Aorta (tissue), 5 donors: ENCODE measurements around the gene STYXL1. TPM values are rescaled to one million over a fixed set of nuclear protein-coding genes. Genes with fewer than 3 reads are reported as not detected.
"Not testable (repeated sequence)": the region's sequence is repeated elsewhere in the genome, so short reads cannot be mapped to it uniquely, and the experiment has no call there.

Experiments used
- ATAC-seq: fragments of 200-7000 bp; cut with Tn5 transposase; one replicate; pipeline ENCODE4 v1.9.1; 2022; ENCODE audit warnings: moderate library complexity; ENCODE audit not compliant: low FRiP score
- DNase-seq, 2 donors: peaks; one replicate each; pipeline ENCODE4 v3.0.0-alpha.2; 2020
- H3K27ac ChIP-seq, 2 donors: one replicate each; pipeline ENCODE4 v1.5.1; 2013; ENCODE audit warnings: low read length in 2 of 2, mild to moderate bottlenecking in 2 of 2, moderate library complexity in 2 of 2, control low read depth in 1 of 2, inconsistent platforms in 1 of 2, low read depth in 1 of 2
- H3K27me3 ChIP-seq, 2 donors: one replicate each; pipeline ENCODE4 v1.6.1; 2013; ENCODE audit warnings: control low read depth in 1 of 2, low read length in 1 of 2, mild to moderate bottlenecking in 1 of 2, moderate library complexity in 1 of 2; ENCODE audit not compliant: insufficient read depth in 2 of 2, control insufficient read depth in 1 of 2
- H3K36me3 ChIP-seq, 2 donors: one replicate each; pipeline ENCODE4 v1.6.1; 2013; ENCODE audit warnings: control low read depth in 1 of 2, low read length in 1 of 2, mild to moderate bottlenecking in 1 of 2; ENCODE audit not compliant: insufficient read depth in 2 of 2, control insufficient read depth in 1 of 2
- H3K4me1 ChIP-seq, 2 donors: one replicate each; pipeline ENCODE4 v1.6.1; 2013; ENCODE audit warnings: low read length in 2 of 2, control low read depth in 1 of 2, mild to moderate bottlenecking in 1 of 2, moderate library complexity in 1 of 2; ENCODE audit not compliant: insufficient read depth in 2 of 2, control insufficient read depth in 1 of 2
- H3K4me3 ChIP-seq, 2 donors: one replicate each; pipeline ENCODE4 v1.5.1; 2013; ENCODE audit warnings: low read length in 2 of 2, control low read depth in 1 of 2, mild to moderate bottlenecking in 1 of 2
- H3K9me3 ChIP-seq: one replicate; pipeline ENCODE4 v1.6.1; 2013; ENCODE audit warnings: mild to moderate bottlenecking, low read length; ENCODE audit not compliant: control insufficient read depth
- WGBS, 2 donors: extraction: QIAGEN DNeasy Blood & Tissue Kit; methylation state at CpG; one replicate each; pipeline ENCODE4 v1.1.7; 2013; 5-methylcytosine and 5-hydroxymethylcytosine counted together
- intact Hi-C, 2 donors: fragments of 100-400 bp; cut with DNase I; formaldehyde crosslinking; loops; one replicate each; pipeline versions ENCODE4 v1.14.2 to v1.15.0; 2022
- long read RNA-seq, 2 donors: library from polyadenylated mRNA; unstranded; transcript quantifications; one replicate each; pipeline ENCODE4 v2.0.0, GENCODE V29; 2020 to 2021
- polyA plus RNA-seq, 2 donors: library from polyadenylated mRNA; stranded (reverse); fragments of 200-250 nt; gene quantifications; one replicate each; pipeline ENCODE4 v1.2.3, GENCODE V29; 2013
- total RNA-seq, 2 donors: library from RNA; stranded (reverse); fragmentation: NEBNext Ultra II Directional; extraction: Animal tissue kit (Norgen Biotek cat#: 25700); gene quantifications; one replicate each; pipeline ENCODE4 v1.2.1, GENCODE V29; 2021
- donor health status: healthy with polysubstance abuse.
- donor health status: Bipolar disorder and iron deficiency.
- donor health status: DM: no; HTN: no; CAD: no.
- donor health status: DM: no; HTN: no; CAD: no.
- donor health status: DM: yes; HTN: yes; CAD: no.

The STYXL1 gene, protein sequence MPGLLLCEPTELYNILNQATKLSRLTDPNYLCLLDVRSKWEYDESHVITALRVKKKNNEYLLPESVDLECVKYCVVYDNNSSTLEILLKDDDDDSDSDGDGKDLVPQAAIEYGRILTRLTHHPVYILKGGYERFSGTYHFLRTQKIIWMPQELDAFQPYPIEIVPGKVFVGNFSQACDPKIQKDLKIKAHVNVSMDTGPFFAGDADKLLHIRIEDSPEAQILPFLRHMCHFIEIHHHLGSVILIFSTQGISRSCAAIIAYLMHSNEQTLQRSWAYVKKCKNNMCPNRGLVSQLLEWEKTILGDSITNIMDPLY
- 10 to 100 TPM in 1 of 2 donors, 1 to 10 TPM in 1; 6.1 to 16.8 TPM for total RNA-seq
- 10 to 100 TPM; 16.2 to 18.7 TPM for polyA plus RNA-seq
- long read RNA-seq, donor 1, partial matches to known transcripts, result 0 of 6 reads
- long read RNA-seq, donor 1, other reads (novel, unspliced or antisense), result 3 of 6 reads
- long read RNA-seq, donor 2, partial matches to known transcripts, result 0 of 5 reads
- long read RNA-seq, donor 2, other reads (novel, unspliced or antisense), result 5 of 5 reads

DNA sequence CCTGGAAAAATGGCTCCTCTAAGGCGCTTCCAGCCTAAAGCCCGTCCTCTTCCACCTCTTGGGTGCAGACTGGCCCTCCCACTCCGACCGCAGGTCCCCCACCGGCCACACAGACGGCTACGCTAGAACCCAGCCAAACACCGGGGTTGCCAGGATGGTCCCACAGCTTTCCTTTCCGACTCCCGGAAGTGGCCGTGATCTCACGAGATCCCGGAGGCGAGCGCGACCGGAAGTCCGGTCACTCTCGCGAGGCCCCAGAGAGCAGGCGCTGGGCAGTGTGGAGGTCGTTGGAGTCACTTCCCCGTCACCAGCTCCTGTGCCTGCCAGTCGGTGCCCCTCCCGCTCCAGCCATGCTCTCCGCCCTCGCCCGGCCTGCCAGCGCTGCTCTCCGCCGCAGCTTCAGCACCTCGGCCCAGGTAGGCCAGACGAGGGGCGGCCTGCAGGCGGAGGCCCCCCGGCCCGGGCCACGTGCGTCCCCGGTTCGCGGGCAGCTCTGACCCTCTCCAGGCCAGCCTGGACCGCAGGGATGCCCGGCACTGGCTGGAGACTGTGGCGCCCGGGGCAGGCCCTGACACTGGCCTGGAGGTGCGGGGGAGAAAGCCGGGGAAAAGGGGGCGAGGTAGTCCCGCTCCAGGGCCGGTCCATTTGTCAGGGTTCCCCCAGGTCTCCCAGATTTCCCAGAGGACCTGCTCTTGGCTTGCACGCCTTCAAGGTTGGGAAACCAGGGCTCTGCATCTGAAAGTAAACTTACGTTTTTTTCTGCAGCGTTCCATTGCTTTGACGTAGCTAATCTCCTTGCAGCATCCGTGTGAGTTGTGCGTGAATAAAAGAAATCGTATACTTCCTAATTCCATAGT is at the start of gene STYXL1, which contains the start of gene MDH2:
Gene STYXL1, minus strand, starts transcription at position 190 of the 857 bp plus-strand sequence. CDS start 17,477 bp downstream, outside the sequence.
Gene MDH2, plus strand, starts transcription at position 296 of the 857 bp plus-strand sequence. Its CDS starts 55 bp downstream, at position 351.
- Histone ChIP-seq H3K4me3 (peak within 1 kb of the TSS; percentile 76 to 84), H3K36me3 (no peaks in the 10 kb centered on the region), H3K9me3 (no peaks in the 10 kb centered on the region), H3K4me1 (peaks cover 0 to 6% of the 10 kb centered on the region in 2 donors), H3K27me3 (no peaks in the 10 kb centered on the region), H3K27ac (peak within 1 kb of the TSS; percentile 57 to 82)
- peak; percentile 99 for ATAC-seq
- peak; percentile 97 to 98 for DNase-seq
- WGBS, 2 donors, result 0 to 1% methylated on average over 50 to 58 of the region's 58 CpGs
- intact Hi-C loops, result loop anchor here in 1 of 2 donors (5.0 kb wide), 1 partner anchor 56 kb away; the partner anchor contains the start of gene TMEM120A

DNA sequence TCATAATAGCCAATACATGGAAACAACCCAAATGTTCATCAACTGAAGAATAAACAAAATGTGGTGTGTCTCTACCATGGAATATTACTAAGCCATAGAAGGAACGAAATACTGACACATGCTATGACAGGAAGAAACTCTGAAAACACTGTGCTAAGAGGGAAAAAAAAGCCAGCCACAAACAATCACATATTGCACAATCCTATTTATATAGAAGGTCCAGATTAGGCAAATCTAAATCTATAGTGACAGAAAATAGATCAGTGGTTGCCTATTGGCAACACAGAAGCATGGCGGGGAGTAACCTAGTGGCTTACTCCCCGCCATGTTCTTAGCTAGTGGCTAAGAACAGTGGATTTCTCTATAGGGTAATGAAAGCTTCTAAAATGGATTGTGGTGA is 48.1 kb upstream of the STYXL1 start:
- H3K27ac ChIP-seq, result no peak overlapping the region
- ATAC-seq (no peak), DNase-seq (no peak)
- no peaks in the 10 kb centered on the region for H3K27me3 ChIP-seq
- H3K4me1 ChIP-seq, result no peaks in the 10 kb centered on the region
- 76 to 96% methylated on average over 3 of the region's 3 CpGs for WGBS, 2 donors
- peaks cover 1% of the 10 kb centered on the region for H3K9me3 ChIP-seq
- H3K36me3 ChIP-seq, result no peaks in the 10 kb centered on the region
- intact Hi-C loops, result no loop called here
- H3K4me3 ChIP-seq, result no peak overlapping the region

DNA sequence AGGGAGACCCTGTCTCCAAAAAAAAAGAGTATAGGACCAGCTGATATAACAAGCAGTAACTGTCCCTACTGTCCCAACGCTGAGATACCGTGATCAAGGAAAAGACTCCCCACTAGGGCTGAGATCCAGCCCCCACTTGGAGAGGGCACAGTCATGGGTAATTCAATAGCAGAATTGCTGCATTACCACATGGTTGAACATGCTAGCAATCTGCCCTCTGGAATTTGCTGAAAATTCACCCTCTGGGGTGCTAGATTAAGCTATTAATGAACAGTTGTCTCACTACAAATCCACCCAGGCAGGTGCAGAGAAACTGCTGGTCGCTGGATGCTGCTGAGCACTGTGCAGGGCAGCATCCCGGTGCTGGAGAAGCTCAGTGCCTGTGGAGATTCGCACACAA is 46.5 kb upstream of the STYXL1 start:
- H3K27ac ChIP-seq, intact Hi-C loops: not testable (repeated sequence)

DNA sequence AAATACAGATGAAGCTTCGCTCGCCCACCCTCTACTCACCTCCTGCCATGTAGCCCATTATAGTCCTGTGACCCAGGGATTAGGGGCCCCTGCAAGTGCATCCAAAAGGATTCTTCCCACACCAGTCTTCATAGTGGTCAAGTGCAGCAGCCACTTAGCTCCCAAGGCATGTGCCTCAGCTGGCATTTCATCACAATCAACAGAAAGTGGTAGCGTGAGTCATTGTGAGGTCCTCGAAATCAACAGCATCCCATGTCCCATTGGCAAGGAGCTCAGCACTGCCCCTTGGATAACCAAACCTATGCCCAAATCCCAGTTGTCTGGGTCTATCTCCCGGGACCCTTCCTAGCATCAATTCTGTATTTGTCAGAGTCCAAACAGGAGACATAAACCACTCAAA is 45.7 kb upstream of the STYXL1 start:
- ATAC-seq, H3K27me3 ChIP-seq, H3K4me1 ChIP-seq, DNase-seq, H3K36me3 ChIP-seq, intact Hi-C loops, H3K9me3 ChIP-seq, H3K4me3 ChIP-seq, H3K27ac ChIP-seq: not testable (repeated sequence)
- WGBS, 2 donors, result 77 to 82% methylated on average over 5 of the region's 5 CpGs

More for the DNA sequence above, 46.5 kb upstream of the STYXL1 start:
- not testable (repeated sequence) for H3K9me3 ChIP-seq, H3K36me3 ChIP-seq, H3K4me3 ChIP-seq, H3K27me3 ChIP-seq, DNase-seq, ATAC-seq, H3K4me1 ChIP-seq
- 88 to 90% methylated on average over 5 of the region's 5 CpGs for WGBS, 2 donors

DNA sequence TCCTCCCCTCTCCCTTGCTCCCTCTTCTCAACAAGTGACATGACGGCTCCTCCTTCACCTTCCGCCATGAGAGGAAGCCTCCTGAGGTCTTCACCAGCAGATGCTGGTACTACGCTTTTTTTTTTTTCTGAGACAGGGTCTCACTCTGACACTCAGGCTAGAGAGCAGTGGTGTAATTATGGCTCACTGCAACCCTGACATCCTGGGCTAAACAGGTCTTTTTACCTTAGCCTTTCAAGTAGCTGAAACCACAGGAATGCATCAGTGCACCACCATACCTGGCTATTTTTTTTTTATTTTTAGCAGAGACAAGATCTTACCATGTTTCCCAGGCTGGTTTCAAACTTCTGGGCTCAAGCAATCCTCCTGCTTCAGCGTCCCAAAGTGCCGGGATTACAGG is 43.7 kb upstream of the STYXL1 start:
- DNase-seq (no peak), ATAC-seq (no peak)
- intact Hi-C loops, result no loop called here
- no peak overlapping the region for H3K27ac ChIP-seq
- WGBS, 2 donors, result 89 to 94% methylated on average over 5 of the region's 5 CpGs
- H3K27me3 ChIP-seq, result no peaks in the 10 kb centered on the region
- no peaks in the 10 kb centered on the region for H3K4me1 ChIP-seq
- H3K36me3 ChIP-seq, result no peaks in the 10 kb centered on the region
- peaks cover 1% of the 10 kb centered on the region for H3K9me3 ChIP-seq
- H3K4me3 ChIP-seq, result no peak overlapping the region

DNA sequence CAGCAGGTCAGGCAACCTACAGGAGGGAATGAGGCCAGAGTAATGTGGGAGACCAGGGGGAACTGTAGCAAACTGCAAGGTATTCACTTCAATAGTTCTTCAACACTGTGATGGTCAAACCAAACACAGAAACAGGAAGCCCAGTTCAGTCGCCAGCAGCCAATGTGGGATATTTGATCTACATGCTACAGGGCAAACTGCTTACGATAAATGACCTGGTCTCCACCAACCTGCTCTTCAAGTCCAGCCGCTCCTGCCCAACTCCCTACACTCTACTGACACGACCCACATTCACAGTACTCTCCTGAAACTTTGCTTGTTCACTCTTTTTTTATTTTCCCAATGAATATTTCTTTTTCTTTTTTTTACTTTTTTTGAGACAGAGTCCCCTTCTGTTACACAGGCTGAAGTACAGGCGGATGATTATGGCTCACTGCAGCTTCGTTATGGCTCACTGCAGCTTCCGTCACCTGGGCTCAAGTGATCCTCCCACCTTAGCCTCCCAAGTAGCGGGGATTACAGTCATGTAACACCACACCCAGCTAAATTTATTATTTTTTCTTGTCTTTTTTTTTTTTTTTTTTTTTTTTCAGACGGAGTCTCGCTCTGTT is 42.2 kb upstream of the STYXL1 start:
- Histone ChIP-seq H3K4me1 (no peaks in the 10 kb centered on the region), H3K27ac (no peak overlapping the region), H3K9me3 (no peaks in the 10 kb centered on the region), H3K36me3 (no peaks in the 10 kb centered on the region), H3K4me3 (no peak overlapping the region), H3K27me3 (no peaks in the 10 kb centered on the region)
- ATAC-seq (no peak), DNase-seq (no peak)
- intact Hi-C loops, result no loop called here
- 79 to 80% methylated on average over 8 to 10 of the region's 10 CpGs for WGBS, 2 donors

DNA sequence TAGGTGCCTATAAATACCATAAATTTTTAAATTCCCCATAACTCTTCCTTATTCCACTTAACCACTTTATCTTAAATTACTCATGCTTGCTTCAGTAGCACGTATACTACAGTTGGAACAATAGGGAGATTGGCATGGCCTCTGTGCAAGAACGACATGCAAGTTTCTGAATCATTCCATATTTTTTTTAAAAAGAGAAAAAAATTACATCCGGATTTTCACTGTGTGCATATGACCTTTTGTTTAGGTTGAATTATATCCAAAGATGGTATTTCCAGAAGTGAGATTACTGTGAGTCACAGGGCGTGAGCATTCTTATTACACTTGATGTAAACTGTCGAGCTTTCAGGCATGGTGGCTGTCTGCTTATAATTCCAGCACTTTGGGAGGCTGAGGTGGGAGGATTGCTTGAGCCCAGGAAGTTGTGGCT is 39.6 kb upstream of the STYXL1 start:
- intact Hi-C loops, H3K36me3 ChIP-seq, H3K9me3 ChIP-seq, H3K27ac ChIP-seq, H3K4me3 ChIP-seq, ATAC-seq, DNase-seq, H3K4me1 ChIP-seq, H3K27me3 ChIP-seq: not testable (repeated sequence)
- WGBS, 2 donors, result 9% methylated on average over 5 of the region's 5 CpGs

DNA sequence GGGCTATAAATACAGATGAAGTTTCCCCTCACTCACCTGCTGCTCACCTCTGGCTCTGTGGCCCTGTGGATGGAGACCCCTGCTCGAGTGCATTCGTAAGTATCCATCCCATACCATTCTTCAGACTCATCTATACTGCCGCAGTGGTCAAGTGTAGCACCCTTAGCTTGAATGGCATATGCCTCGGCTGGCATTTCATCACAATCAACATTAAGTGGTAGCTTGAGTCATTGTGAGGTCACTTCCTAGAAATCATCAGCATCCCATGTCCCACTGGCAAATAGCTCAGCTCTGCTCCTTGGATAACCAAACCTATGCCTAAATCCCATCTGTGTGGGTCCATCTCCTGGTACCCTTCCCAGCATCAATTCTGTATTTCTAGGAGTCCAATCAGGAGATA is 38.3 kb upstream of the STYXL1 start:
- Histone ChIP-seq H3K4me3 (no peak overlapping the region), H3K4me1 (no peaks in the 10 kb centered on the region), H3K27me3 (no peaks in the 10 kb centered on the region), H3K36me3 (no peaks in the 10 kb centered on the region), H3K27ac (no peak overlapping the region), H3K9me3 (no peaks in the 10 kb centered on the region)
- no peak for DNase-seq
- intact Hi-C loops, result no loop called here
- 87 to 88% methylated on average over 4 of the region's 4 CpGs for WGBS, 2 donors
- ATAC-seq, result no peak
